GM18870 (cell line): ENCODE measurements around the gene C2CD4D.
"Not testable (repeated sequence)": the region's sequence is repeated elsewhere in the genome, so short reads cannot be mapped to it uniquely, and the experiment has no call there.

Source experiments
- ATAC-seq: cut with Tn5 transposase; IDR thresholded peaks from one replicate; pipeline ENCODE4 v1.9.1; 2021; ENCODE audit warnings: moderate library complexity; ENCODE audit not compliant: unreplicated experiment

C2CD4D gene

GRCh38 chr1:151839457-151840403 is at the start of gene C2CD4D:
Gene C2CD4D, minus strand, starts transcription at chr1:151839820. Its CDS starts 831 bp downstream, at chr1:151838989.
- ATAC-seq: no peak

GRCh38 chr1:151888972-151889570 is 49.5 kb upstream of the C2CD4D start:
- no peak for ATAC-seq

DNA sequence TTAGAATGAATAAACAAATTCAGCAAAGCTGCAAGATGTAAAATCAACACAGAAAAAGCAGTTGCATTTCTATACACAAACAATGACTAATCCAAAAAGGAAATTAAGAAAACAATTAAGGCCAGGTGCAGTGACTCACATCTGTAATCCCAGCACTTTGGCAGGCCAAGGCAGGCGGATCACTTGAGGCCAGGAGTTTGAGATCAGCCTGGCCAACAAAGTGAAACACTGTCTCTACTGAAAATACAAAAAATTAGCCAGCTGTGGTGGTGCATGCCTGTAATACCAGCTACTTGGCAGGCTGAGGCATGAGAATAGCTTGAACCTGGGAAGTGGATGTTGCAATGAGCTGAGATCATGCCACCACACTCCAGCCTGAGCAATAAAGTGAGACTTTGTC is 47.4 kb upstream of the C2CD4D start:
- ATAC-seq: no peak

GRCh38 chr1:151885479-151885878 is 45.9 kb upstream of the C2CD4D start:
- no peak for ATAC-seq

DNA sequence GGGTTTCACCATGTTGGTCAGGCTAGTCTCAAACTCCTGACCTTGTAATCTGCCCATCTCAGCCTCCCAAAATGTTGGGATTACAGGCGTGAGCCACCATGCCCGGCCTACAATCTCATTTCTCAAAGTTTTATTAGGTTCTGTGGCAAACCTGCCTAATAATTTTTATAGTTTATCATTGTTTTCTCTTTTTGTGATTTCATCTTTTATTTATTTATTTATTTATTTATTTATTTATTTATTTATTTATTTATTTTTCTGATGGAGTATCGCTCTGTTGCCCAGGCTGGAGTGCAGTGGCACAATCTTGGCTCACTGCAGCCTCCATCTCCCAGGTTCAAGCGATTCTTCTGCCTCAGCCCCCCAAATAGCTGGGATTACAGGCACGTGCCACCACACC is 45.3 kb upstream of the C2CD4D start:
- not testable (repeated sequence) for ATAC-seq

- not testable (repeated sequence) for ATAC-seq
These were observed 44.8 kb upstream of the C2CD4D start for GRCh38 chr1:151884445-151884844.

- not testable (repeated sequence) for ATAC-seq
These were observed 44.3 kb upstream of the C2CD4D start for GRCh38 chr1:151883898-151884297.

DNA sequence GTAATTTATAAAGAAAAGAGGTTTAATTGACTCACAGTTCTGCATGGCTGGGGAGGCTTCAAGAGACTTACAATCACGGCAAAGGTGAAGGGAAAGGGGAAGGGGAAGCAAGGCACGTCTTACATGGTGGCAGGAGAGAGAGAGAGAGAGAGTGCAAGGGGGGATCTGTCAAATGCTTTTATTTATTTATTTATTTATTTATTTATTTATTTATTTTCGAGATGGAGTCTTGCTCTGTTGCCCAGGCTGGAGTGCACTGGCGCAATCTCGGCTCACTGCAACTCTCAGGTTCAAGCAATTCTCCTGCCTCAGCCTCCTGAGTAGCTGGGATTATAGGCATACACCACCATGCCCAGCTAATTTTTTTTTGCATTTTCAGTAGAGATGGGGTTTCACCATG is 43.3 kb upstream of the C2CD4D start:
- ATAC-seq: not testable (repeated sequence)

DNA sequence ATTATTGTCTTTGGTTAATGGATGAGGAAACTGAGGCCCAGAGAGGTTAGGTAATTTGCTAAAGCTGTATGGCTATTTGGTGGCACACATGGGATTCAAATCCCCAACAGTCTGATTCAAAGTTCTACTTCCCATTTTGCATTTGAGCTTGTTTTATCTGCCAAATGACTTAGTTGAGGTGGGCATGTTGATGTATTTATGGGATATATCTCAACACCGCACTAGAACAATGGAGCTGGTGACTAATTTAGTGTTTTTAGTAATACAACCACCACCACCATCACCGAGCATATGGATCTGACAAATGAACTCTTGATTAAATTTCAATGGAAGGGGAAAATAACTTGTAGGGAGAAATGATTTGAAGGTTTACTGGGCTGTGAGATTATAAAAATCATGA is 42.8 kb upstream of the C2CD4D start:
- ATAC-seq: no peak

DNA sequence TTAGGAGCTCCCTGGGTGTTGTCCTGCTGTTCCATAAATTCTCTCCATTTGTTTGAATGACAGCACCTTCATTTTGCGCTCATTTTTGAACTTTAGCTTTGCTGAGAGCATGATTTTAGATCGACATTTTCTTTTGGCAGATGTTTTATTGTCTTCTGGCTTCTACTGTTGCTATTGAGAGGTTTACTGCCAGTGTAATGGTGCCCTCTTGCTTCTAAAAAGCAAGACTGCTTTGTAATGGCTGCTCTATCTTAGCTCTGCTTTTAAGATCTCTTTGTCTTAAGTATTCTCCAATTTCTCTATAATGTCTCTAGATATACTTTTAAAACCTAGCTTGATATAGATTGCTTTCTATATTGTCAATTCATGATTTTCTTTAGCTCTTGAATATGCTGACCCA is 41.9 kb upstream of the C2CD4D start:
- no peak for ATAC-seq

- no peak for ATAC-seq
These were observed 35.9 kb upstream of the C2CD4D start for GRCh38 chr1:151875419-151876097.

- not testable (repeated sequence) for ATAC-seq
These were observed 33.2 kb upstream of the C2CD4D start for GRCh38 chr1:151872776-151873175.

GRCh38 chr1:151871284-151872030 is 31.8 kb upstream of the C2CD4D start:
- no peak for ATAC-seq

GRCh38 chr1:151868486-151868885 is 28.9 kb upstream of the C2CD4D start:
- ATAC-seq: no peak

DNA sequence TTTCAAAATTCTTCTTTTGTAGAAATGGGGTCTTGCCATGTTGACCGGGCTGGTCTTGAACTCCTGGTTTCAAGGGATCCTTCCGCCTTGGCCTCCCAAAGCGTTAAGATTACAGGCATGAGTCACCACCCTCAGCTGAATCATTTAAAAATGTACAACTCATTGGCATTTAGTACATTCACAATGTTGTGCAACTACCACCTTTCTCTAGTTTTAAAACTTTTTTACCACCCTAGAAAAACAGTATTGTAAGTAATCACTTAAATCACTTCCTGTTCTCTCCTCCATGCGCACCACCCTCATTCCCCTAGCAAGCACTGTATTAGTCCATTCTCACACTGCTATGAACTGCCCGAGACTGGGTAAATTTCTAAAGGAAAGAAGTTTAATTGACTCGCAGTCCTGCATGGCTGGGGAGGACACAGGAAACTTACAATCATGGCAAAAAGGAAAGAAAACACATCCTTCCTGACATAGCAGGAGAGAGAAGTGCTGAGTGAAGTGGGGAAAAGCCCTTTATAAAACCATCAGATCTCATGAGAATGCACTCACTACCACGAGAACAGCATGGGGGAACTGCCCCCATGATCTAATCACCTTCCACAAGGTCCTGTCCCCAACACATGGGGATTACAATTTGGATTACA is 28.3 kb upstream of the C2CD4D start:
- ATAC-seq: no peak

DNA sequence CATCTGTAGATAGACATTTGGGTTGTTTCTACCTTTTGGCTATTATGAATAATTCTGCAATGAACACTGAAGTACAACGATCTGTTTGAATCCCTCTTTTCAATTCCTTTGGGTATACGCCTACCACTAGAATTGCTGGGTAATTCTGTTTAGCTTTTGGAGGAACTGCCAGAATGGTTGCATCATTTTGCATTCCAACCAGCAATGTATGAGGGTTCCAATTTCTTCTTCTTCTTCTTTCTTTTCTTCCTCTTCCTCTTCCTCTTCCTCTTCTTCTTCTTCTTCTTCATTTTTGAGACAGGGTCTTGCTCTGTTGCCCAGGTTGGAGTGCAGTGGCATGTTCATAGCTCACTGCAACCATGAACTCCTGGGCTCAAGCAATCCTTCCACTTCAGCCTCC is 27.7 kb upstream of the C2CD4D start:
- no peak for ATAC-seq

DNA sequence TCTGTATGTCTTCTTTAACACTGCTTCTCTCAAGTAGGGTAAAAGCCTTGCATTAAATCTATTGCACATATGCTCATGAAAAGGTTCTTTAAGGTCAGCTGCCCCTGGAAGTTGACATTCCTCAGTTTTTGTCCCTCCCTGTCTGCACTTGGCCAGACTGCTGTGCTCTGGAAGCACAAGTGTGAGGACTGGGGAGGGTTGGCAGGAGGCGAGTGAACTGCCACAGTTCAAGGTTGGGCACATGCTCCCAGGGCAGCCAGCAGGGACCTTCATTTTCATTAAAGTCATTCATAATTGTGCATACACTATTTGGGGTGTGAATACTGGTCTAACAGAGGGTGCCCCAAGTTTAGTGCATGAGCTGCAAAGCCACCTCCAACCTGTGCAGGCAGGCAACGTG is 24.8 kb upstream of the C2CD4D start:
- ATAC-seq: no peak

- ATAC-seq: no peak
These were observed 23.0 kb upstream of the C2CD4D start for GRCh38 chr1:151862604-151863003.

- ATAC-seq: no peak
These were observed 21.0 kb upstream of the C2CD4D start for GRCh38 chr1:151860504-151861187.

DNA sequence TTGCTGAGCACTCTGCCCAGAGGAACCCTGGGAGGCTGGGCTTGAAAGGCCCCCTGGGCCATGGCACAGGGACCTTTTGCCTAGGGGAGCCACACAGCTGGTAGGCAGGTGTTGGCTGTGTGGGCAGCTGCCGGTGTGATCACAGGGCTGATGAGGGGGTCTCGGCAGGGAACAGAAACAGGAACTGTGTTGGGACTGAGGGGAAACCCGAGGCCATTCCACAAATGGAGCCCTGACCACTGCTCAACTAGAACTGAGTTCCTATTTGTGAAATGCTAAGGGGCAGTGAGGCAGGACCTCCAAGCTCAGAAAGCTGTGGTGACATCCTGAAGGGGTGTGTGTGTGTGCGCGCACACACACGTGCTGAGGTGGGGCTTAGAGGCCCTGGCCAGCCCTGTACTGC is 20.3 kb upstream of the C2CD4D start:
- no peak for ATAC-seq
